B cell (primary cell): ENCODE data around the gene STIM1. TPM values are rescaled to one million over a fixed set of nuclear protein-coding genes. Genes with fewer than 3 reads are reported as not detected.

Source experiments
- ATAC-seq: fragments of 200-7000 bp; cut with Tn5 transposase; one replicate; pipeline ENCODE4 v1.10.0; 2021; ENCODE audit warnings: low read depth, mild to moderate bottlenecking, moderate number of reproducible peaks, moderate library complexity
- CTCF ChIA-PET: fragments of 350-600 bp; sonication (Branson Sonifier 250); formaldehyde crosslinking; loops from one replicate; lab custom pipeline; 2021; ENCODE audit warnings: antibody characterized with exemption, inconsistent platforms; lab: Charles Lee
- POLR2A ChIA-PET: fragments of 350-600 bp; sonication (Branson Sonifier 250); formaldehyde crosslinking; loops from one replicate; lab custom pipeline; 2021; ENCODE audit warnings: antibody characterized with exemption; lab: Charles Lee
- DNase-seq: peaks from one replicate; pipeline ENCODE4 v3.0.0; 2013
- H2AFZ ChIP-seq: 2 replicates; pipeline ENCODE4 v1.6.1; 2012; ENCODE audit warnings: mild to moderate bottlenecking, low read depth, low read length; ENCODE audit not compliant: insufficient read depth, poor library complexity, severe bottlenecking
- H3K27ac ChIP-seq, 2 donors: 1 replicate in 1 of 2; 2 replicates in 1 of 2; pipeline ENCODE4 v1.5.1; 2012 to 2013; ENCODE audit warnings: low read length in 2 of 2, mild to moderate bottlenecking in 2 of 2, moderate library complexity in 1 of 2
- H3K27me3 ChIP-seq, 4 experiments: fragments of 200-600 bp in 1 of 4; sonication (generic) in 1 of 4; replicated peaks in 1 of 4; 1 replicate in 2 of 4; 2 replicates in 2 of 4; pipeline versions ENCODE4 v1.6.1 to v1.7.0; 2013 to 2016; ENCODE audit warnings: low read length in 3 of 4, mild to moderate bottlenecking in 2 of 4, mixed read lengths in 1 of 4, moderate library complexity in 1 of 4; ENCODE audit not compliant: insufficient read depth in 4 of 4, control insufficient read depth in 3 of 4; ENCODE audit errors: control extremely low read depth in 1 of 4
- H3K36me3 ChIP-seq, 2 experiments: replicated peaks in 1 of 2; 1 replicate in 1 of 2; 2 replicates in 1 of 2; pipeline versions ENCODE4 v1.6.1 to v1.7.1; 2013; ENCODE audit warnings: low read length in 1 of 2; ENCODE audit not compliant: insufficient read depth in 2 of 2, control insufficient read depth in 1 of 2; ENCODE audit errors: control extremely low read depth in 1 of 2, extremely low read depth in 1 of 2
- H3K4me1 ChIP-seq, 2 donors: fragments of 200-600 bp in 1 of 2; sonication (generic) in 1 of 2; 1 replicate in 1 of 2; 2 replicates in 1 of 2; pipeline versions ENCODE4 v1.5.1 to v1.6.1; 2013 to 2017; ENCODE audit warnings: low read length in 2 of 2; ENCODE audit not compliant: control insufficient read depth in 2 of 2, insufficient read depth in 2 of 2
- H3K4me2 ChIP-seq: replicated peaks from 2 replicates; pipeline ENCODE3; 2012; ENCODE audit warnings: mild to moderate bottlenecking, low read depth, low read length; ENCODE audit not compliant: poor library complexity, severe bottlenecking
- H3K4me3 ChIP-seq, 5 experiments: fragments of 200-600 bp in 1 of 5; sonication (generic) in 1 of 5; 1 replicate in 3 of 5; 2 replicates in 2 of 5; pipeline versions ENCODE4 v1.5.1 to v1.7.0; 2011 to 2016; ENCODE audit warnings: low read length in 4 of 5, mild to moderate bottlenecking in 4 of 5, low read depth in 2 of 5, control low read depth in 1 of 5, moderate library complexity in 1 of 5; ENCODE audit not compliant: insufficient read depth in 1 of 5; ENCODE audit errors: control extremely low read depth in 1 of 5, extremely low read depth in 1 of 5
- H3K79me2 ChIP-seq: fragments of 200-600 bp; sonication (generic); one replicate; pipeline ENCODE4 v1.6.0; 2016; ENCODE audit warnings: low read length; ENCODE audit not compliant: control insufficient read depth, insufficient read depth
- H3K9ac ChIP-seq: fragments of 200-600 bp; sonication (generic); 2 replicates; pipeline ENCODE4 v1.6.1; 2017; ENCODE audit warnings: mild to moderate bottlenecking, low read length, moderate library complexity
- H3K9me3 ChIP-seq, 3 donors: one replicate each; pipeline versions ENCODE4 v1.6.1 to v1.7.1; 2013; ENCODE audit warnings: low read length in 2 of 3; ENCODE audit not compliant: control insufficient read depth in 2 of 3, insufficient read depth in 1 of 3; ENCODE audit errors: control extremely low read depth in 1 of 3
- H4K20me1 ChIP-seq: 2 replicates; pipeline ENCODE4 v1.6.0; 2012; ENCODE audit warnings: mild to moderate bottlenecking, low read length; ENCODE audit not compliant: insufficient read depth, control insufficient read depth, poor library complexity, severe bottlenecking
- H3K27ac Mint-ChIP-seq: one replicate; pipeline ENCODE4 v1.8.0; 2021; ENCODE audit warnings: mixed read lengths
- H3K27me3 Mint-ChIP-seq: one replicate; pipeline ENCODE4 v1.8.0; 2021; ENCODE audit warnings: mixed read lengths
- H3K4me1 Mint-ChIP-seq: one replicate; pipeline ENCODE4 v1.8.0; 2021; ENCODE audit warnings: mixed read lengths
- H3K4me3 Mint-ChIP-seq: one replicate; pipeline ENCODE4 v1.8.0; 2021; ENCODE audit warnings: mixed read lengths
- H3K9me3 Mint-ChIP-seq: one replicate; pipeline ENCODE4 v1.8.0; 2022; ENCODE audit warnings: mixed read lengths; ENCODE audit not compliant: insufficient read depth
- EZH2 ChIP-seq: IDR thresholded peaks from 2 replicates; pipeline ENCODE4 v1.6.1; 2012; ENCODE audit warnings: borderline replicate concordance, low read depth, mild to moderate bottlenecking, moderate library complexity, low read length; ENCODE audit not compliant: insufficient read depth, poor library complexity, severe bottlenecking
- WGBS: methylation state at CpG from one replicate; pipeline ENCODE4 v1.1.5; 2013; ENCODE audit warnings: missing lambda C conversion rate; ENCODE audit not compliant: insufficient coverage; 5-methylcytosine and 5-hydroxymethylcytosine counted together
- intact Hi-C: fragments of 100-400 bp; cut with micrococcal nuclease; formaldehyde crosslinking; loops from one replicate; pipeline ENCODE4 v1.10.0; 2022
- polyA plus RNA-seq: library from polyadenylated mRNA; depleted of rRNA; stranded (reverse); fragments of >200 nt; gene quantifications from 2 replicates; pipeline ENCODE4 v1.2.3, GENCODE V29; 2012
- total RNA-seq, 2 donors: library from RNA; stranded (reverse); fragments of 120-200 nt in 1 of 2; gene quantifications; 1 replicate in 1 of 2; 2 replicates in 1 of 2; pipeline versions ENCODE4 v1.2.3 to v1.2.4, GENCODE V29; 2013 to 2022
- TF ChIP-seq, protein P1 (sequence below): fragments of 200-600 bp; IDR thresholded peaks from one replicate; pipeline ENCODE4 v1.8.0; 2022; ENCODE audit warnings: antibody characterized with exemption, mild to moderate bottlenecking

Gene STIM1
- total and polyA plus RNA-seq, 2 donors (not counting 1 experiment from before 2014, with no cell fraction given), result 59.4 to 76.7 TPM

DNA sequence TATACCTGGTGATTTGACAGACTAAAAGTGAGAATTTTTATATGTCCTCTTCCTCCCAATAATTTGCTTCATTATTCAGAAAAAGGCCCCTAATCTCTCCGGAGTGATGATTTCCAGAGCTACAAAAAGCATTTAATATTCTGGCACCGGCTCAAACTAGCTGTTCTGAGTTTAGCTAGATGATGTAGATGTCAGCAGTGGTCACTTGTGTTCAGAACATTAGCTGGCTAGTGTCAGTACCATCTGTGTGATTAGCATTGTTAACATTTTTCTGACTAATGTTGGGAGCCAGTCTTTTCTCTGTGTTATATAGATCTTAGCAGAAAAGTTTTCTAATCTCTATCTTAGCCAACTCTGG, 170.5 kb downstream of the STIM1 start:
- ChIA-PET CTCF (interaction anchor here (1.6 kb wide), 1 partner anchor 177 kb away, joined by 5 read pairs; no protein-coding TSS in a partner anchor), POLR2A (no interaction called here)
- Histone ChIP-seq H3K79me2 (peaks cover 47% of the 10 kb centered on the region), H3K36me3 (peaks cover 16 to 38% of the 10 kb centered on the region in 2 experiments), H3K9me3 (peaks cover 0 to 7% (median 6%) of the 10 kb centered on the region in 3 donors), H3K4me3 (no peak overlapping the region), H4K20me1 (peaks cover 4% of the 10 kb centered on the region), H3K4me2 (no peak overlapping the region), H3K9ac (no peak overlapping the region), H3K27me3 (no peaks in the 10 kb centered on the region), H3K27ac (no peak overlapping the region), H2AFZ (no peak overlapping the region), H3K4me1 (no peaks in the 10 kb centered on the region)
- WGBS, result no CpG with 5 or more reads among the region's 2 CpGs
- Mint-ChIP-seq H3K9me3 (peaks cover 5% of the 10 kb centered on the region), H3K4me3 (no peak overlapping the region), H3K27me3 (no peaks in the 10 kb centered on the region), H3K4me1 (peaks cover 3% of the 10 kb centered on the region), H3K27ac (no peak overlapping the region)
- ATAC-seq (no peak), DNase-seq (no peak)
- no peak for TF ChIP-seq EZH2
- TF ChIP-seq, protein P1, sequence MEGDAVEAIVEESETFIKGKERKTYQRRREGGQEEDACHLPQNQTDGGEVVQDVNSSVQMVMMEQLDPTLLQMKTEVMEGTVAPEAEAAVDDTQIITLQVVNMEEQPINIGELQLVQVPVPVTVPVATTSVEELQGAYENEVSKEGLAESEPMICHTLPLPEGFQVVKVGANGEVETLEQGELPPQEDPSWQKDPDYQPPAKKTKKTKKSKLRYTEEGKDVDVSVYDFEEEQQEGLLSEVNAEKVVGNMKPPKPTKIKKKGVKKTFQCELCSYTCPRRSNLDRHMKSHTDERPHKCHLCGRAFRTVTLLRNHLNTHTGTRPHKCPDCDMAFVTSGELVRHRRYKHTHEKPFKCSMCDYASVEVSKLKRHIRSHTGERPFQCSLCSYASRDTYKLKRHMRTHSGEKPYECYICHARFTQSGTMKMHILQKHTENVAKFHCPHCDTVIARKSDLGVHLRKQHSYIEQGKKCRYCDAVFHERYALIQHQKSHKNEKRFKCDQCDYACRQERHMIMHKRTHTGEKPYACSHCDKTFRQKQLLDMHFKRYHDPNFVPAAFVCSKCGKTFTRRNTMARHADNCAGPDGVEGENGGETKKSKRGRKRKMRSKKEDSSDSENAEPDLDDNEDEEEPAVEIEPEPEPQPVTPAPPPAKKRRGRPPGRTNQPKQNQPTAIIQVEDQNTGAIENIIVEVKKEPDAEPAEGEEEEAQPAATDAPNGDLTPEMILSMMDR, result no peak
- intact Hi-C loops, result no loop called here

DNA sequence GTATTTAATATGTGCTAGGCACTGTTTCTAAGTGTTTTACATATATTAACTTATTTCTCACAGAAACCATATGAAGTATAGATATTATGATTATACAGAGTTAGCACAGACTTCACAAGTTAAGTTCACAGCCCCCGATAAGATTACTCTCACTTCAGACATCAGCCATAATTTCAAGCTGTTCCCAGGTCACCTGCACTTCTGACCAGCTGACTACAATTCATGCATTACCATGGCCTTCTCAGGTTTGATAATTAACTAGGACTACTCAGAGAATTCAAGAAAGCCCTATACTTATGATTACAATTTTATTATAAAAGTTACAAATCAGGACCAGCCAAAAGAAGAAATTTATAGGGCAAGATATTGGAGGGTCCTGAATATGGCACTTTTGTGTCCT, 170.9 kb downstream of the STIM1 start:
- Histone ChIP-seq H4K20me1 (peaks cover 4% of the 10 kb centered on the region), H3K36me3 (peaks cover 16 to 38% of the 10 kb centered on the region in 2 experiments), H3K79me2 (peaks cover 47% of the 10 kb centered on the region), H3K4me2 (no peak overlapping the region), H2AFZ (no peak overlapping the region), H3K27ac (no peak overlapping the region), H3K4me1 (no peaks in the 10 kb centered on the region), H3K9me3 (peaks cover 0 to 7% (median 6%) of the 10 kb centered on the region in 3 donors), H3K27me3 (no peaks in the 10 kb centered on the region), H3K4me3 (no peak overlapping the region), H3K9ac (no peak overlapping the region)
- intact Hi-C loops, result no loop called here
- H3K4me1 Mint-ChIP-seq, result peaks cover 1% of the 10 kb centered on the region
- H3K27me3 Mint-ChIP-seq, result no peaks in the 10 kb centered on the region
- POLR2A ChIA-PET, result no interaction called here
- no peak overlapping the region for H3K27ac Mint-ChIP-seq
- DNase-seq (no peak), ATAC-seq (no peak)
- TF ChIP-seq, protein P1, result no peak
- no peak for TF ChIP-seq EZH2
- no CpG with 5 or more reads among the region's 1 CpG for WGBS
- CTCF ChIA-PET, result interaction anchor here (1.6 kb wide), 1 partner anchor 177 kb away, joined by 5 read pairs; no protein-coding TSS in a partner anchor
- peaks cover 5% of the 10 kb centered on the region for H3K9me3 Mint-ChIP-seq
- H3K4me3 Mint-ChIP-seq, result no peak overlapping the region
